OCI-LY3 (cell line): ENCODE results near the gene SPATA2L.

Experiments used
- H2AFZ ChIP-seq: fragments of 200-600, 300-600 bp; shearing (Covaris generic); 2 replicates; pipeline ENCODE4 v1.6.0; 2014; ENCODE audit warnings: antibody characterized with exemption, low read depth, low read length
- H3K27ac ChIP-seq: fragments of 200-600, 300-600 bp; sonication (generic); 2 replicates; pipeline ENCODE4 v1.5.1; 2014; ENCODE audit warnings: mild to moderate bottlenecking, low read length, moderate library complexity, mixed read lengths
- H3K27me3 ChIP-seq: fragments of 200-600, 300-600 bp; sonication (generic); 2 replicates; pipeline ENCODE4 v1.6.1; 2014; ENCODE audit warnings: low read depth, low read length, mixed read lengths
- H3K36me3 ChIP-seq: fragments of 200-600, 300-600 bp; sonication (generic); replicated peaks from 2 replicates; pipeline ENCODE3; 2014; ENCODE audit warnings: low read depth, low read length, mixed read lengths
- H3K4me1 ChIP-seq: fragments of 300-600, 200-600 bp; sonication (generic); 2 replicates; pipeline ENCODE4 v1.6.1; 2014; ENCODE audit warnings: low read length, mixed read lengths
- H3K4me2 ChIP-seq: fragments of 200-600, 300-600 bp; sonication (generic); 2 replicates; pipeline ENCODE4 v1.6.1; 2014; ENCODE audit warnings: low read length, mixed read lengths
- H3K4me3 ChIP-seq: fragments of 300-600, 200-600 bp; sonication (generic); 2 replicates; pipeline ENCODE4 v1.5.1; 2014; ENCODE audit warnings: antibody characterized with exemption, mild to moderate bottlenecking, low read length, moderate library complexity
- H3K79me2 ChIP-seq: fragments of 300-600, 200-600 bp; shearing (Covaris generic); 2 replicates; pipeline ENCODE4 v1.6.1; 2014; ENCODE audit warnings: mild to moderate bottlenecking, low read length, mixed read lengths
- H3K9ac ChIP-seq: fragments of 300-600, 200-600 bp; shearing (Covaris generic); 2 replicates; pipeline ENCODE4 v1.6.0; 2014; ENCODE audit warnings: mild to moderate bottlenecking, low read length, moderate library complexity
- H3K9me3 ChIP-seq: fragments of 200-600, 300-600 bp; shearing (Covaris generic); 2 replicates; pipeline ENCODE4 v1.6.1; 2014; ENCODE audit warnings: low read length, mixed read lengths; ENCODE audit not compliant: insufficient read depth
- H4K20me1 ChIP-seq: fragments of 200-600, 300-600 bp; sonication (generic); 2 replicates; pipeline ENCODE4 v1.6.1; 2016; ENCODE audit warnings: low read length, mixed read lengths; ENCODE audit not compliant: insufficient read depth
- EZH2phosphoT487 ChIP-seq: fragments of 200-600 bp; shearing (Covaris generic); IDR thresholded peaks from 2 replicates; pipeline ENCODE4 v1.6.1; 2018; ENCODE audit warnings: antibody characterized with exemption, mixed run types, low read depth
- TF ChIP-seq, protein P1 (sequence below): fragments of 200-600, 300-600 bp; sonication (generic); IDR thresholded peaks from 2 replicates; pipeline ENCODE4 v1.5.1; 2014; ENCODE audit warnings: antibody characterized with exemption, low read length, low read depth

SPATA2L gene

GRCh38 chr16:89655062-89655643, 46.4 kb downstream of the SPATA2L start:
- Histone ChIP-seq H3K27me3 (no peaks in the 10 kb centered on the region), H3K4me3 (no peak overlapping the region), H2AFZ (no peak overlapping the region), H3K9ac (no peak overlapping the region), H3K27ac (no peak overlapping the region), H3K4me2 (no peak overlapping the region), H3K4me1 (peaks cover 10% of the 10 kb centered on the region), H3K9me3 (no peaks in the 10 kb centered on the region), H4K20me1 (no peaks in the 10 kb centered on the region), H3K79me2 (peaks cover 44% of the 10 kb centered on the region), H3K36me3 (peaks cover 5% of the 10 kb centered on the region)
- TF ChIP-seq, protein P1, sequence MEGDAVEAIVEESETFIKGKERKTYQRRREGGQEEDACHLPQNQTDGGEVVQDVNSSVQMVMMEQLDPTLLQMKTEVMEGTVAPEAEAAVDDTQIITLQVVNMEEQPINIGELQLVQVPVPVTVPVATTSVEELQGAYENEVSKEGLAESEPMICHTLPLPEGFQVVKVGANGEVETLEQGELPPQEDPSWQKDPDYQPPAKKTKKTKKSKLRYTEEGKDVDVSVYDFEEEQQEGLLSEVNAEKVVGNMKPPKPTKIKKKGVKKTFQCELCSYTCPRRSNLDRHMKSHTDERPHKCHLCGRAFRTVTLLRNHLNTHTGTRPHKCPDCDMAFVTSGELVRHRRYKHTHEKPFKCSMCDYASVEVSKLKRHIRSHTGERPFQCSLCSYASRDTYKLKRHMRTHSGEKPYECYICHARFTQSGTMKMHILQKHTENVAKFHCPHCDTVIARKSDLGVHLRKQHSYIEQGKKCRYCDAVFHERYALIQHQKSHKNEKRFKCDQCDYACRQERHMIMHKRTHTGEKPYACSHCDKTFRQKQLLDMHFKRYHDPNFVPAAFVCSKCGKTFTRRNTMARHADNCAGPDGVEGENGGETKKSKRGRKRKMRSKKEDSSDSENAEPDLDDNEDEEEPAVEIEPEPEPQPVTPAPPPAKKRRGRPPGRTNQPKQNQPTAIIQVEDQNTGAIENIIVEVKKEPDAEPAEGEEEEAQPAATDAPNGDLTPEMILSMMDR: no peak
- no peak for TF ChIP-seq EZH2phosphoT487

GRCh38 chr16:89653656-89654295, 47.7 kb downstream of the SPATA2L start:
- no peak overlapping the region for H2AFZ ChIP-seq
- no peaks in the 10 kb centered on the region for H3K36me3 ChIP-seq

DNA sequence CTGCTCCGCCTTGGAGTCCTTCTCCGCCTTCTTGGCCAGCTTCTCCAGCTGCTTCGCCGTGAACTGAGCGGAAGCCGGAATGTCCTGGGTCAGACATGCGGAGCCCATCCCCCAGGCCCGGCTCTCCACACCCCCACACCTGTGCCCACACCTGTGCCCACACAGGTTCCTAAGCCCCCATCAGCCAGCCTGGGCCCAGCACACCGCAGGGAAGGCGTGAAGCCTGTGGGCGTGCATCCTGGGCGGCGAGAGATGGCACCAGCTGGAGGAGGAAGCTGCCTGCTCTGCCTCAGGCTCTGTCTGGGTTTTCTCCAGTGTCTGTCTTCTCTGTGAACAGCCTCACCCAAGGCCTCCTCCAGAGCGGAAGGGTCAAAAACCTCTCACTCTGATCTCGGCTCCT, 49.9 kb downstream of the SPATA2L start:
- Histone ChIP-seq H3K4me1 (peaks cover 3% of the 10 kb centered on the region), H3K79me2 (peaks cover 26% of the 10 kb centered on the region), H3K9me3 (no peaks in the 10 kb centered on the region), H3K36me3 (peaks cover 5% of the 10 kb centered on the region), H3K4me2 (no peak overlapping the region), H3K27ac (no peak overlapping the region), H3K9ac (no peak overlapping the region), H2AFZ (no peak overlapping the region), H3K4me3 (no peak overlapping the region), H3K27me3 (no peaks in the 10 kb centered on the region), H4K20me1 (no peaks in the 10 kb centered on the region)
- TF ChIP-seq, protein P1: no peak
- TF ChIP-seq EZH2phosphoT487: no peak

More at GRCh38 chr16:89653656-89654295, 47.7 kb downstream of the SPATA2L start:
- TF ChIP-seq, protein P1: no peak
- no peak for TF ChIP-seq EZH2phosphoT487
- peaks cover 43% of the 10 kb centered on the region for H3K79me2 ChIP-seq
- no peaks in the 10 kb centered on the region for H4K20me1 ChIP-seq
- no peaks in the 10 kb centered on the region for H3K9me3 ChIP-seq
- H3K4me3 ChIP-seq: no peak overlapping the region
- no peak overlapping the region for H3K9ac ChIP-seq
- peaks cover 10% of the 10 kb centered on the region for H3K4me1 ChIP-seq
- no peak overlapping the region for H3K4me2 ChIP-seq
- no peaks in the 10 kb centered on the region for H3K27me3 ChIP-seq
- H3K27ac ChIP-seq: no peak overlapping the region

DNA sequence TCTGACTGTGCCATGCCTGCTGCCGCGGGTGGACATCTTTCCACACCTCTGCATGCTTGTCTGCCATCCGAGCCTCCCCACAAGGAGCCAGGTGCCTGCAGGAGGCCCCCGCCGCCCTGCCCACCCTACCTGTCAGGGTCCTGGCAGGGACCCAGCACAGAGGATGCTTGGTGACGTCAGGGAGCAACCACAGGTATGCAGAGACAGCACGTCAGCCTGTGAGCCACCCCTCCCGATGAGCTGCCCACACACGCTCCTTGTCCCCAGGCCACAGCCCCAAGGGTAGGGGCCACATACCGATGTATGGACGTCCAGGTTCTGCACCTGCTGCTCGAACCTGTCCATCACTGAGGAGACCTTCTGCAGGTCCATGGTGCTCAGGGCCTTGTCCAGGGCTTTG, 54.6 kb downstream of the SPATA2L start:
- Histone ChIP-seq H3K4me2 (no peak overlapping the region), H3K4me1 (no peaks in the 10 kb centered on the region), H4K20me1 (no peaks in the 10 kb centered on the region), H3K36me3 (peaks cover 10% of the 10 kb centered on the region), H3K27ac (no peak overlapping the region), H3K9ac (no peak overlapping the region), H2AFZ (no peak overlapping the region), H3K9me3 (no peaks in the 10 kb centered on the region), H3K27me3 (no peaks in the 10 kb centered on the region), H3K4me3 (no peak overlapping the region), H3K79me2 (no peaks in the 10 kb centered on the region)
- TF ChIP-seq EZH2phosphoT487: no peak
- TF ChIP-seq, protein P1: no peak
